ENCODE results near the gene CLEC18C. TPM values are rescaled to one million over a fixed set of nuclear protein-coding genes. Genes with fewer than 3 reads are reported as not detected.
A peak's percentile ranks its signal among the peaks of the same experiment; 100 is the strongest.
"Not testable (repeated sequence)": the region's sequence is repeated elsewhere in the genome, so short reads cannot be mapped to it uniquely, and the experiment has no call there.

The CLEC18C gene
- total RNA-seq, 1 donor from 2014 or later: under 0.01 TPM

- not testable (repeated sequence) for H3K27me3 ChIP-seq (ENCODE audit: control insufficient read depth in 3 of 3, insufficient read depth in 3 of 3, low read length in 3 of 3); H3K4me1 ChIP-seq (ENCODE audit: control insufficient read depth in 3 of 3, insufficient read depth in 3 of 3, low read length in 3 of 3); H3K4me3 ChIP-seq (ENCODE audit: low read length in 3 of 3); H3K9ac ChIP-seq (ENCODE audit: low read depth in 1 of 3, low read length in 3 of 3); H3K27ac ChIP-seq (ENCODE audit: low read depth, low read length); H3K9me3 ChIP-seq (ENCODE audit: control insufficient read depth in 3 of 3, low read length in 3 of 3)
- peaks cover 19 to 63% (median 25%) of the 10 kb centered on the region in 3 donors for H3K36me3 ChIP-seq (ENCODE audit: control insufficient read depth in 3 of 3, insufficient read depth in 3 of 3, low read length in 3 of 3)
These were observed 25.1 kb upstream of the CLEC18C start for GRCh38 chr16:70148453-70148852.

GRCh38 chr16:70149296-70149695 is 24.3 kb upstream of the CLEC18C start:
- H3K36me3 ChIP-seq (ENCODE audit: control insufficient read depth in 3 of 3, insufficient read depth in 3 of 3, low read length in 3 of 3): peaks cover 19 to 64% (median 28%) of the 10 kb centered on the region in 3 donors
- not testable (repeated sequence) for H3K9me3 ChIP-seq (ENCODE audit: control insufficient read depth in 3 of 3, low read length in 3 of 3); H3K27ac ChIP-seq (ENCODE audit: low read depth, low read length); H3K9ac ChIP-seq (ENCODE audit: low read depth in 1 of 3, low read length in 3 of 3); H3K27me3 ChIP-seq (ENCODE audit: control insufficient read depth in 3 of 3, insufficient read depth in 3 of 3, low read length in 3 of 3); H3K4me3 ChIP-seq (ENCODE audit: low read length in 3 of 3)
- H3K4me1 ChIP-seq (ENCODE audit: control insufficient read depth in 3 of 3, insufficient read depth in 3 of 3, low read length in 3 of 3): peaks cover 0 to 11% (median 7%) of the 10 kb centered on the region in 3 donors

- H3K4me1 ChIP-seq (ENCODE audit: control insufficient read depth in 3 of 3, insufficient read depth in 3 of 3, low read length in 3 of 3): peaks cover 0 to 11% (median 7%) of the 10 kb centered on the region in 3 donors
- H3K36me3 ChIP-seq (ENCODE audit: control insufficient read depth in 3 of 3, insufficient read depth in 3 of 3, low read length in 3 of 3): peaks cover 31 to 70% (median 32%) of the 10 kb centered on the region in 3 donors
- no peak overlapping the region for H3K9ac ChIP-seq (ENCODE audit: low read depth in 1 of 3, low read length in 3 of 3)
- no peak overlapping the region for H3K4me3 ChIP-seq (ENCODE audit: low read length in 3 of 3)
- H3K9me3 ChIP-seq (ENCODE audit: control insufficient read depth in 3 of 3, low read length in 3 of 3): no peaks in the 10 kb centered on the region
- no peaks in the 10 kb centered on the region for H3K27me3 ChIP-seq (ENCODE audit: control insufficient read depth in 3 of 3, insufficient read depth in 3 of 3, low read length in 3 of 3)
- H3K27ac ChIP-seq (ENCODE audit: low read depth, low read length): no peak overlapping the region
These were observed 22.2 kb upstream of the CLEC18C start for GRCh38 chr16:70151391-70151790.

GRCh38 chr16:70151941-70152509 is 21.6 kb upstream of the CLEC18C start:
- Histone ChIP-seq H3K4me1 (ENCODE audit: control insufficient read depth in 3 of 3, insufficient read depth in 3 of 3, low read length in 3 of 3) (peaks cover 0 to 11% (median 7%) of the 10 kb centered on the region in 3 donors), H3K9ac (ENCODE audit: low read depth in 1 of 3, low read length in 3 of 3) (no peak overlapping the region), H3K27me3 (ENCODE audit: control insufficient read depth in 3 of 3, insufficient read depth in 3 of 3, low read length in 3 of 3) (no peaks in the 10 kb centered on the region), H3K4me3 (ENCODE audit: low read length in 3 of 3) (no peak overlapping the region), H3K27ac (ENCODE audit: low read depth, low read length) (no peak overlapping the region), H3K36me3 (ENCODE audit: control insufficient read depth in 3 of 3, insufficient read depth in 3 of 3, low read length in 3 of 3) (peaks cover 38 to 76% (median 39%) of the 10 kb centered on the region in 3 donors), H3K9me3 (ENCODE audit: control insufficient read depth in 3 of 3, low read length in 3 of 3) (no peaks in the 10 kb centered on the region)

- H3K4me3 ChIP-seq (ENCODE audit: low read length in 3 of 3): peak overlapping the region in 1 of 3 donors; percentile 15
- H3K4me1 ChIP-seq (ENCODE audit: control insufficient read depth in 3 of 3, insufficient read depth in 3 of 3, low read length in 3 of 3): peaks cover 0 to 11% (median 7%) of the 10 kb centered on the region in 3 donors
- H3K9me3 ChIP-seq (ENCODE audit: control insufficient read depth in 3 of 3, low read length in 3 of 3): no peaks in the 10 kb centered on the region
- peaks cover 43 to 81% (median 46%) of the 10 kb centered on the region in 3 donors for H3K36me3 ChIP-seq (ENCODE audit: control insufficient read depth in 3 of 3, insufficient read depth in 3 of 3, low read length in 3 of 3)
- H3K27ac ChIP-seq (ENCODE audit: low read depth, low read length): peak overlapping the region; percentile 49
- H3K27me3 ChIP-seq (ENCODE audit: control insufficient read depth in 3 of 3, insufficient read depth in 3 of 3, low read length in 3 of 3): no peaks in the 10 kb centered on the region
- H3K9ac ChIP-seq (ENCODE audit: low read depth in 1 of 3, low read length in 3 of 3): peak overlapping the region in 1 of 3 donors; percentile 11
These were observed 20.8 kb upstream of the CLEC18C start for GRCh38 chr16:70152578-70153302.

- H3K4me1 ChIP-seq (ENCODE audit: control insufficient read depth in 3 of 3, insufficient read depth in 3 of 3, low read length in 3 of 3): peaks cover 0 to 11% (median 7%) of the 10 kb centered on the region in 3 donors
- not testable (repeated sequence) for H3K27me3 ChIP-seq (ENCODE audit: control insufficient read depth in 3 of 3, insufficient read depth in 3 of 3, low read length in 3 of 3); H3K9ac ChIP-seq (ENCODE audit: low read depth in 1 of 3, low read length in 3 of 3); H3K27ac ChIP-seq (ENCODE audit: low read depth, low read length); H3K9me3 ChIP-seq (ENCODE audit: control insufficient read depth in 3 of 3, low read length in 3 of 3); H3K4me3 ChIP-seq (ENCODE audit: low read length in 3 of 3)
- peaks cover 50 to 85% (median 61%) of the 10 kb centered on the region in 3 donors for H3K36me3 ChIP-seq (ENCODE audit: control insufficient read depth in 3 of 3, insufficient read depth in 3 of 3, low read length in 3 of 3)
These were observed 18.9 kb upstream of the CLEC18C start for GRCh38 chr16:70154736-70155135.

- Histone ChIP-seq H3K4me3 (ENCODE audit: low read length in 3 of 3) (no peak overlapping the region), H3K27ac (ENCODE audit: low read depth, low read length) (no peak overlapping the region), H3K9me3 (ENCODE audit: control insufficient read depth in 3 of 3, low read length in 3 of 3) (no peaks in the 10 kb centered on the region), H3K27me3 (ENCODE audit: control insufficient read depth in 3 of 3, insufficient read depth in 3 of 3, low read length in 3 of 3) (no peaks in the 10 kb centered on the region), H3K9ac (ENCODE audit: low read depth in 1 of 3, low read length in 3 of 3) (no peak overlapping the region), H3K4me1 (ENCODE audit: control insufficient read depth in 3 of 3, insufficient read depth in 3 of 3, low read length in 3 of 3) (peaks cover 0 to 11% (median 7%) of the 10 kb centered on the region in 3 donors), H3K36me3 (ENCODE audit: control insufficient read depth in 3 of 3, insufficient read depth in 3 of 3, low read length in 3 of 3) (peaks cover 53 to 87% (median 72%) of the 10 kb centered on the region in 3 donors)
These were observed 17.2 kb upstream of the CLEC18C start for GRCh38 chr16:70156207-70156978.

GRCh38 chr16:70157105-70157476 is 16.5 kb upstream of the CLEC18C start:
- H3K36me3 ChIP-seq (ENCODE audit: control insufficient read depth in 3 of 3, insufficient read depth in 3 of 3, low read length in 3 of 3): peaks cover 48 to 86% (median 71%) of the 10 kb centered on the region in 3 donors
- H3K4me3 ChIP-seq (ENCODE audit: low read length in 3 of 3): no peak overlapping the region
- H3K9ac ChIP-seq (ENCODE audit: low read depth in 1 of 3, low read length in 3 of 3): no peak overlapping the region
- H3K27me3 ChIP-seq (ENCODE audit: control insufficient read depth in 3 of 3, insufficient read depth in 3 of 3, low read length in 3 of 3): no peaks in the 10 kb centered on the region
- no peak overlapping the region for H3K27ac ChIP-seq (ENCODE audit: low read depth, low read length)
- peaks cover 0 to 11% (median 7%) of the 10 kb centered on the region in 3 donors for H3K4me1 ChIP-seq (ENCODE audit: control insufficient read depth in 3 of 3, insufficient read depth in 3 of 3, low read length in 3 of 3)
- no peaks in the 10 kb centered on the region for H3K9me3 ChIP-seq (ENCODE audit: control insufficient read depth in 3 of 3, low read length in 3 of 3)

GRCh38 chr16:70157477-70158260 is 15.9 kb upstream of the CLEC18C start:
- Histone ChIP-seq H3K36me3 (ENCODE audit: control insufficient read depth in 3 of 3, insufficient read depth in 3 of 3, low read length in 3 of 3) (peaks cover 45 to 87% (median 69%) of the 10 kb centered on the region in 3 donors), H3K4me3 (ENCODE audit: low read length in 3 of 3) (no peak overlapping the region), H3K27me3 (ENCODE audit: control insufficient read depth in 3 of 3, insufficient read depth in 3 of 3, low read length in 3 of 3) (no peaks in the 10 kb centered on the region), H3K4me1 (ENCODE audit: control insufficient read depth in 3 of 3, insufficient read depth in 3 of 3, low read length in 3 of 3) (peaks cover 0 to 10% (median 7%) of the 10 kb centered on the region in 3 donors), H3K27ac (ENCODE audit: low read depth, low read length) (no peak overlapping the region), H3K9me3 (ENCODE audit: control insufficient read depth in 3 of 3, low read length in 3 of 3) (no peaks in the 10 kb centered on the region), H3K9ac (ENCODE audit: low read depth in 1 of 3, low read length in 3 of 3) (no peak overlapping the region)
